Measurements from ENCODE around the gene KCNIP1. TPM values are rescaled to one million over a fixed set of nuclear protein-coding genes. Genes with fewer than 3 reads are reported as not detected.
"Not testable (repeated sequence)": the region's sequence is repeated elsewhere in the genome, so short reads cannot be mapped to it uniquely, and the experiment has no call there.

KCNIP1 gene
- total RNA-seq, 1 donor from 2014 or later: 0.45 TPM

DNA sequence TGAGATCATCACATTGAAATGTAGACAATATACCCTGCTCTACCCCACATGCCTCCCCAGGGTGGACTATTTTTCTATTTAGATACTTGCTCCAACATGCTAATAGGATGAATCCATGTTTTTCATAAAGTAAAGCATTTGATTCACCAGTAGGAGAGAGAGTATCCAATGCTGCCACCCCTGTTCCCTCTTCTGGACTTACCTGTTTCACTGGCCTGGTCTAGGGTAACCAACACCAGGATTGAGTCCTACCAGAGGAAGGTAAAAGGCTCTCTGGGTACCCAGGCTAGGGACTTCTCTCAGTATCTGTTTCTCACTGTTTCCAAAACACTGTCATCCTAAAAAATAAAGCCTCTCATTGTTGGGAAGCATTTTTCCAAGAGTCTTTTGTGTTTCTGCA, 249.5 kb downstream of the KCNIP1 start:
- peaks cover 24% of the 10 kb centered on the region for H3K4me1 Mint-ChIP-seq (ENCODE audit: low read depth, unreplicated experiment)
- H3K4me3 ChIP-seq (ENCODE audit: insufficient read depth, low read depth, low read length): no peak overlapping the region

GRCh38 chr5:170754508-170754907, 250.7 kb downstream of the KCNIP1 start:
- not testable (repeated sequence) for H4K20me1 ChIP-seq (ENCODE audit: insufficient read depth, low read length); H3K36me3 ChIP-seq (ENCODE audit: insufficient read depth, low read length); H3K4me2 ChIP-seq (ENCODE audit: low read length); H2AFZ ChIP-seq (ENCODE audit: low read depth, low read length); FAIRE-seq; H3K4me1 ChIP-seq (ENCODE audit: insufficient read depth, low read length); H3K36me3 Mint-ChIP-seq (ENCODE audit: low read depth, unreplicated experiment); DNase-seq (ENCODE audit: low read depth); H3K4me3 ChIP-seq (ENCODE audit: insufficient read depth, low read depth, low read length); H3K4me3 Mint-ChIP-seq (ENCODE audit: unreplicated experiment); H3K9ac ChIP-seq (ENCODE audit: low read length); H3K9me3 ChIP-seq (ENCODE audit: insufficient read depth, low read depth, low read length); H3K27me3 ChIP-seq (ENCODE audit: insufficient read depth, low read length); H3K79me2 ChIP-seq (ENCODE audit: insufficient read depth, low read length); H3K9me3 Mint-ChIP-seq (ENCODE audit: unreplicated experiment); H3K27ac Mint-ChIP-seq (ENCODE audit: unreplicated experiment); H3K27ac ChIP-seq (ENCODE audit: low read depth, low read length)
- H3K27me3 Mint-ChIP-seq (ENCODE audit: low read depth, unreplicated experiment): peaks cover 29% of the 10 kb centered on the region
- H3K4me1 Mint-ChIP-seq (ENCODE audit: low read depth, unreplicated experiment): peaks cover 24% of the 10 kb centered on the region

More for the DNA sequence above, 249.5 kb downstream of the KCNIP1 start:
- Histone ChIP-seq H3K4me1 (ENCODE audit: insufficient read depth, low read length) (no peaks in the 10 kb centered on the region), H3K36me3 (ENCODE audit: insufficient read depth, low read length) (no peaks in the 10 kb centered on the region), H2AFZ (ENCODE audit: low read depth, low read length) (no peak overlapping the region), H3K79me2 (ENCODE audit: insufficient read depth, low read length) (no peaks in the 10 kb centered on the region), H3K9ac (ENCODE audit: low read length) (no peak overlapping the region), H3K9me3 (ENCODE audit: insufficient read depth, low read depth, low read length) (no peaks in the 10 kb centered on the region), H3K27ac (ENCODE audit: low read depth, low read length) (no peak overlapping the region), H3K4me2 (ENCODE audit: low read length) (no peak overlapping the region), H3K27me3 (ENCODE audit: insufficient read depth, low read length) (peaks cover 5% of the 10 kb centered on the region), H4K20me1 (ENCODE audit: insufficient read depth, low read length) (no peaks in the 10 kb centered on the region)
- Mint-ChIP-seq H3K27me3 (ENCODE audit: low read depth, unreplicated experiment) (peaks cover 37% of the 10 kb centered on the region), H3K9me3 (ENCODE audit: unreplicated experiment) (peaks cover 2% of the 10 kb centered on the region), H3K27ac (ENCODE audit: unreplicated experiment) (no peak overlapping the region), H3K36me3 (ENCODE audit: low read depth, unreplicated experiment) (no peaks in the 10 kb centered on the region), H3K4me3 (ENCODE audit: unreplicated experiment) (no peak overlapping the region)
- no peak for TF ChIP-seq CTCF (IDR thresholded peaks at IDR 0.05; ENCODE audit: insufficient read depth, low read depth, low read length)
- no peak for TF ChIP-seq EZH2 (IDR thresholded peaks at IDR 0.05; ENCODE audit: insufficient read depth, low read length)
- no peak for FAIRE-seq
- DNase-seq (ENCODE audit: low read depth): no peak

GRCh38 chr5:170755679-170756456, 252.0 kb downstream of the KCNIP1 start:
- no peaks in the 10 kb centered on the region for H3K9me3 ChIP-seq (ENCODE audit: insufficient read depth, low read depth, low read length)
- Mint-ChIP-seq H3K27ac (ENCODE audit: unreplicated experiment) (no peak overlapping the region), H3K4me1 (ENCODE audit: low read depth, unreplicated experiment) (peaks cover 24% of the 10 kb centered on the region), H3K27me3 (ENCODE audit: low read depth, unreplicated experiment) (peaks cover 22% of the 10 kb centered on the region), H3K36me3 (ENCODE audit: low read depth, unreplicated experiment) (no peaks in the 10 kb centered on the region), H3K4me3 (ENCODE audit: unreplicated experiment) (no peak overlapping the region), H3K9me3 (ENCODE audit: unreplicated experiment) (peaks cover 3% of the 10 kb centered on the region)
- DNase-seq (ENCODE audit: low read depth) (no peak), FAIRE-seq (no peak)
- no peaks in the 10 kb centered on the region for H4K20me1 ChIP-seq (ENCODE audit: insufficient read depth, low read length)
- peaks cover 1% of the 10 kb centered on the region for H3K27me3 ChIP-seq (ENCODE audit: insufficient read depth, low read length)
- no peak overlapping the region for H3K4me2 ChIP-seq (ENCODE audit: low read length)
- no peak overlapping the region for H2AFZ ChIP-seq (ENCODE audit: low read depth, low read length)
- no peak overlapping the region for H3K4me3 ChIP-seq (ENCODE audit: insufficient read depth, low read depth, low read length)
- no peak overlapping the region for H3K27ac ChIP-seq (ENCODE audit: low read depth, low read length)
- no peaks in the 10 kb centered on the region for H3K79me2 ChIP-seq (ENCODE audit: insufficient read depth, low read length)
- no peaks in the 10 kb centered on the region for H3K4me1 ChIP-seq (ENCODE audit: insufficient read depth, low read length)
- H3K36me3 ChIP-seq (ENCODE audit: insufficient read depth, low read length): no peaks in the 10 kb centered on the region
- no peak overlapping the region for H3K9ac ChIP-seq (ENCODE audit: low read length)
- no peak for TF ChIP-seq EZH2 (IDR thresholded peaks at IDR 0.05; ENCODE audit: insufficient read depth, low read length)
- no peak for TF ChIP-seq CTCF (IDR thresholded peaks at IDR 0.05; ENCODE audit: insufficient read depth, low read depth, low read length)
